HL-60 (cell line): ENCODE data around the gene SLC7A7.

ENCODE experiments used
- POLR2AphosphoS5 ChIP-seq: IDR thresholded peaks from 2 replicates; pipeline ENCODE4 v1.6.1; 2012; ENCODE audit warnings: low read depth
- TF ChIP-seq, protein P1 (sequence below): IDR thresholded peaks from one replicate; pipeline ENCODE4 v1.5.1; 2011; ENCODE audit warnings: low read length, control low read depth, inconsistent platforms; ENCODE audit not compliant: insufficient read depth

DNA sequence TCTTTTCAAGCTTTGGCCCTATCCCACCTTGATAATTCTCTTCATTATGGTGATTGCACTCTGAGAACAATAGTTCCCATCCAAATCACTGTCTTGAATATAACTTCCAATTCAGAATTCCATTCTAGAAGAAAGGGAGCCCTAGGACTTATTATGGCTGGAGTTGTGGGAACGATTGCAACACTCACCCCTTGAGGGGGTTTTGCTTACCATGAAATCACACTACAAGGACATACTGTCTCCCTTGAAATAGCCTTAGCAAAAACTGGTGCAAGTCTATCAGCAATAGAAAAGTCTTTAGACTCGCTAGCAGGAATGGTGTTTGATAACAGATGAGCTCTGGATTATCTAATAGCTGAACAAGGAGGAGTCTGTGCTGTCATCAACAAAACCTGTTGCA lies 80.1 kb downstream of the SLC7A7 start:
- TF ChIP-seq POLR2AphosphoS5 = no peak
- TF ChIP-seq, protein P1, sequence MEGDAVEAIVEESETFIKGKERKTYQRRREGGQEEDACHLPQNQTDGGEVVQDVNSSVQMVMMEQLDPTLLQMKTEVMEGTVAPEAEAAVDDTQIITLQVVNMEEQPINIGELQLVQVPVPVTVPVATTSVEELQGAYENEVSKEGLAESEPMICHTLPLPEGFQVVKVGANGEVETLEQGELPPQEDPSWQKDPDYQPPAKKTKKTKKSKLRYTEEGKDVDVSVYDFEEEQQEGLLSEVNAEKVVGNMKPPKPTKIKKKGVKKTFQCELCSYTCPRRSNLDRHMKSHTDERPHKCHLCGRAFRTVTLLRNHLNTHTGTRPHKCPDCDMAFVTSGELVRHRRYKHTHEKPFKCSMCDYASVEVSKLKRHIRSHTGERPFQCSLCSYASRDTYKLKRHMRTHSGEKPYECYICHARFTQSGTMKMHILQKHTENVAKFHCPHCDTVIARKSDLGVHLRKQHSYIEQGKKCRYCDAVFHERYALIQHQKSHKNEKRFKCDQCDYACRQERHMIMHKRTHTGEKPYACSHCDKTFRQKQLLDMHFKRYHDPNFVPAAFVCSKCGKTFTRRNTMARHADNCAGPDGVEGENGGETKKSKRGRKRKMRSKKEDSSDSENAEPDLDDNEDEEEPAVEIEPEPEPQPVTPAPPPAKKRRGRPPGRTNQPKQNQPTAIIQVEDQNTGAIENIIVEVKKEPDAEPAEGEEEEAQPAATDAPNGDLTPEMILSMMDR = no peak
